ENCODE measurements around the gene RAB39B.

Gene RAB39B

GRCh38 chrX:155215443-155216178 lies 48.7 kb downstream of the RAB39B start:
- no peak for DNase-seq (ENCODE audit: low spot score)

GRCh38 chrX:155213731-155214130 lies 50.6 kb downstream of the RAB39B start:
- DNase-seq (ENCODE audit: low spot score): no peak

- no peak for DNase-seq (ENCODE audit: low spot score)
These were observed 53.1 kb downstream of the RAB39B start for GRCh38 chrX:155211208-155211607.
